Sigmoid colon (tissue), 7 donors: ENCODE data around the gene RBM39. TPM values are rescaled to one million over a fixed set of nuclear protein-coding genes. Genes with fewer than 3 reads are reported as not detected.
"Not testable (repeated sequence)": the region's sequence is repeated elsewhere in the genome, so short reads cannot be mapped to it uniquely, and the experiment has no call there.

Experiments
- DNase-seq: peaks from one replicate; pipeline ENCODE4 v3.0.0-alpha.2; 2019
- H3K27ac ChIP-seq, 4 donors: fragments of 200-600 bp; sonication (generic); one replicate each; pipeline ENCODE4 v1.5.1; 2016 to 2019; ENCODE audit warnings: mild to moderate bottlenecking in 1 of 4
- H3K27me3 ChIP-seq, 3 donors: fragments of 200-600 bp; sonication (generic); one replicate each; pipeline ENCODE4 v1.5.1; 2019; ENCODE audit warnings: mild to moderate bottlenecking in 1 of 3
- H3K36me3 ChIP-seq, 4 donors: fragments of 200-600 bp; sonication (generic); one replicate each; pipeline ENCODE4 v1.5.1; 2016 to 2019
- H3K4me1 ChIP-seq, 4 donors: fragments of 200-600 bp; sonication (generic); one replicate each; pipeline ENCODE4 v1.5.1; 2017 to 2019
- H3K4me3 ChIP-seq, 4 donors: fragments of 200-600 bp; sonication (generic); one replicate each; pipeline ENCODE4 v1.5.1; 2017 to 2019; ENCODE audit warnings: mild to moderate bottlenecking in 2 of 4, moderate library complexity in 1 of 4
- H3K9me3 ChIP-seq, 4 donors: fragments of 200-600 bp in 3 of 4; sonication (generic) in 3 of 4; one replicate each; pipeline versions ENCODE4 v1.5.1 to v1.6.1; 2013 to 2019
- EP300 ChIP-seq, 4 donors: sonication (generic); formaldehyde crosslinking; IDR thresholded peaks; one replicate each; pipeline ENCODE4 v1.6.1; 2017; ENCODE audit warnings: antibody characterized with exemption in 4 of 4
- POLR2A ChIP-seq, 2 donors: fragments of 450-650 bp; IDR thresholded peaks; one replicate each; pipeline ENCODE4 v1.6.1; 2016; ENCODE audit warnings: antibody characterized with exemption in 2 of 2, mild to moderate bottlenecking in 2 of 2, moderate library complexity in 2 of 2
- POLR2AphosphoS5 ChIP-seq, 4 donors: sonication (generic); formaldehyde crosslinking; IDR thresholded peaks; one replicate each; pipeline ENCODE4 v1.6.1; 2017; ENCODE audit warnings: antibody characterized with exemption in 4 of 4
- WGBS, 2 donors: extraction: QIAGEN DNeasy Blood & Tissue Kit; methylation state at CpG; one replicate each; pipeline ENCODE4 v1.1.7; 2013; 5-methylcytosine and 5-hydroxymethylcytosine counted together
- intact Hi-C: fragments of 100-400 bp; cut with DNase I; formaldehyde crosslinking; loops from one replicate; pipeline ENCODE4 v1.15.1; 2023
- polyA plus RNA-seq, 3 donors: library from polyadenylated mRNA; stranded (reverse); fragments of 200-250 nt; gene quantifications; one replicate each; pipeline ENCODE4 v1.2.3, GENCODE V29; 2013
- total RNA-seq, 4 donors: library from RNA; depleted of rRNA; stranded (reverse); fragments of >200 nt; gene quantifications; one replicate each; pipeline ENCODE4 v1.1.0, GENCODE V29; 2016
- TF ChIP-seq, protein P1 (sequence below), 4 experiments: fragments of 450-650 bp in 3 of 4; fragments of 200-600 bp in 1 of 4; IDR thresholded peaks; one replicate each; pipeline ENCODE4 v1.5.1; 2016 to 2019; ENCODE audit warnings: antibody characterized with exemption in 4 of 4, mild to moderate bottlenecking in 3 of 4, moderate library complexity in 2 of 4
- donor health status: healthy with polysubstance abuse.
- donor health status: Bipolar disorder and iron deficiency.
- donor health status: healthy.

RBM39 gene
- total and polyA plus RNA-seq, 7 donors, result 68.2 to 408 (median 281) TPM

DNA sequence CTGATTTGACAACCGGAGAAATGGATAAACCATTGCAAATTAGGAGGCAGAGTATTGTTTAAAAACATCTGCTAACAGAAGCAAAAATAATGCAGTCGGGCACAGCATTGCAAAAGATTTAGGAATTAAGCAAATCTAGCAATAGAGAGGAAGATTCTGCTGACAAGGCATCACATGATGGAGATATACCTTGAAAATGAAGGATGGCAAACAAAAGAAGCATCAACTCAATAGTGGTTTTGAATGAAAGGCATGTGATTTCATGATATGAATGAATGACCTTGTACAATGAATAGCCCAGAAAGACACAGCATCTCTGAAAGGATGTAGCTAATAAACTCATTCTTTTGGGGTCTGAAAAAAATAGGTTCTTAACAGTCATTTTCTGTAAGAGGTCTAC lies 8.6 kb upstream of the RBM39 start:
- H3K4me3 ChIP-seq, result no peak overlapping the region

DNA sequence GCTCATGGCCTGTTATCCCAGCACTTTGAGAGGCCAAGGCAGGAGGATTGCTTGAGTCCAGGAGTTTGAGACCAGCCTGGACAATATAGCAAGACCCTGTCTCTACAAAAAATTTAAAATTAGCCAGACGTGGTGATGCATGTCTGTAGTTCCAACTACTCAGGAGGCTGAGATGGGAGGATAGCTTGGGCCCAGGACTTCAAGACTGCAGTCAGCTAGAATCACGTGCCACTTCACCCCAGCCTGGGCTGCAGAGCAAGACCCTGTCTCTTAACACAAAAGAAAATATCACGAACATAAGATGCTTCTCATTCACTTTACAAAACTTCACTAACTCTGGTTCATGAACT lies 2.4 kb upstream of the RBM39 start:
- DNase-seq, H3K4me3 ChIP-seq, H3K9me3 ChIP-seq, H3K27me3 ChIP-seq: not testable (repeated sequence)
- Histone ChIP-seq H3K27ac (peak overlapping the region; percentile 94 to 98 (median 96)), H3K4me1 (peaks cover 0 to 21% (median 20%) of the 10 kb centered on the region in 4 donors), H3K36me3 (peaks cover 0 to 13% (median 5%) of the 10 kb centered on the region in 4 donors)
- 94 to 96% methylated on average over 3 of the region's 3 CpGs for WGBS, 2 donors
- intact Hi-C loops, result loop anchor here (5.0 kb wide), 2 partner anchors 42 to 208 kb away; partner anchors contain the start of gene SCAND1

More for the DNA sequence above, 8.6 kb upstream of the RBM39 start:
- Histone ChIP-seq H3K27ac (no peak overlapping the region), H3K9me3 (no peaks in the 10 kb centered on the region), H3K36me3 (no peaks in the 10 kb centered on the region), H3K4me1 (no peaks in the 10 kb centered on the region), H3K27me3 (no peaks in the 10 kb centered on the region)
- 84 to 86% methylated on average over 2 of the region's 2 CpGs for WGBS, 2 donors
- no peak for DNase-seq
- TF ChIP-seq, protein P1, sequence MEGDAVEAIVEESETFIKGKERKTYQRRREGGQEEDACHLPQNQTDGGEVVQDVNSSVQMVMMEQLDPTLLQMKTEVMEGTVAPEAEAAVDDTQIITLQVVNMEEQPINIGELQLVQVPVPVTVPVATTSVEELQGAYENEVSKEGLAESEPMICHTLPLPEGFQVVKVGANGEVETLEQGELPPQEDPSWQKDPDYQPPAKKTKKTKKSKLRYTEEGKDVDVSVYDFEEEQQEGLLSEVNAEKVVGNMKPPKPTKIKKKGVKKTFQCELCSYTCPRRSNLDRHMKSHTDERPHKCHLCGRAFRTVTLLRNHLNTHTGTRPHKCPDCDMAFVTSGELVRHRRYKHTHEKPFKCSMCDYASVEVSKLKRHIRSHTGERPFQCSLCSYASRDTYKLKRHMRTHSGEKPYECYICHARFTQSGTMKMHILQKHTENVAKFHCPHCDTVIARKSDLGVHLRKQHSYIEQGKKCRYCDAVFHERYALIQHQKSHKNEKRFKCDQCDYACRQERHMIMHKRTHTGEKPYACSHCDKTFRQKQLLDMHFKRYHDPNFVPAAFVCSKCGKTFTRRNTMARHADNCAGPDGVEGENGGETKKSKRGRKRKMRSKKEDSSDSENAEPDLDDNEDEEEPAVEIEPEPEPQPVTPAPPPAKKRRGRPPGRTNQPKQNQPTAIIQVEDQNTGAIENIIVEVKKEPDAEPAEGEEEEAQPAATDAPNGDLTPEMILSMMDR (IDR thresholded peaks at IDR 0.05), result no peak
- intact Hi-C loops, result no loop called here

DNA sequence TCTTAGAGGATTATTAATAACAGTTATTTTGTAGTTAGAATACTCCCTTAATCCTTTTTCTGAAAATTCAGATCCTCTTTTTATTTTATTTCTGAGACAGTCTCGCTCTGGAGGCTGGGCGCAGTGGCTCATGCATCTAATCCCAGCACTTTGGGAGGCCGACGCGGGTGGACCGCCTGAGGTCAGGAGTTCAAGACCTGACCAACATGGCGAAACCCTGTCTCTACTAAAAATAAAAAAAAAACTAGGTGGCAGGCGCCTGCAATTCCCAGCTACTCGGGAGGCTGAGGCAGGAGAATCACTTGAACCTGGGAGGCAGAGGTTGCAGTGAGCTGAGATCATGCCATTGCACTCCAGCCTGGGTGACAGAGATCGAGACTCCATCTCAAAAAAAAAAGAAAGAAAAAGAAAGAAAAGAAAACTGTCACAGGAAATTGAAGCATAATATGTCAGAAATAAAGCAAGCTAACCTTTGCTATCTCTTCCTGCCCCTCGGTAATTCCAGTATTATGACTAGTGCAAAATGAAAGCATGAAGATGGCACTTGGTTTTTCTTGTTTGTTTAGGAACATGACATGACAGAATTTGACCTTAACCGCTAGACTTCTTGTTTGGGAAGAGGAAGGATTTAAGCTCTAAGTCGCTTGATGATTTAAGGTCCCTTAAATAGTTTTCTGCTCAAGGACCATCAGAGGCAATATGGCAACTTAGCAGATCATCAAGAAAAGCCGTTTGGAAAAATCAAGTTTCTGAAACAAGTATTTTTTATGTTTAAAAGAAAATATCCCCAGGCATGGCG lies 1.8 kb upstream of the RBM39 start:
- no peaks in the 10 kb centered on the region for H3K27me3 ChIP-seq
- no peak for TF ChIP-seq POLR2A (IDR thresholded peaks at IDR 0.05)
- peak in 1 of 4 donors; percentile 27 for TF ChIP-seq POLR2AphosphoS5 (IDR thresholded peaks at IDR 0.05)
- no peaks in the 10 kb centered on the region for H3K9me3 ChIP-seq
- peak; percentile 69 for DNase-seq
- intact Hi-C loops, result loop anchor here (2.0 to 5.0 kb wide), 3 partner anchors 42 to 208 kb away; partner anchors contain the start of gene SCAND1
- peak overlapping the region in 1 of 4 donors; percentile 6 for H3K4me3 ChIP-seq
- peaks cover 0 to 27% (median 26%) of the 10 kb centered on the region in 4 donors for H3K4me1 ChIP-seq
- peak overlapping the region; percentile 94 to 98 (median 96) for H3K27ac ChIP-seq
- 61 to 81% methylated on average over 15 of the region's 15 CpGs for WGBS, 2 donors
- peaks cover 0 to 19% (median 9%) of the 10 kb centered on the region in 4 donors for H3K36me3 ChIP-seq

DNA sequence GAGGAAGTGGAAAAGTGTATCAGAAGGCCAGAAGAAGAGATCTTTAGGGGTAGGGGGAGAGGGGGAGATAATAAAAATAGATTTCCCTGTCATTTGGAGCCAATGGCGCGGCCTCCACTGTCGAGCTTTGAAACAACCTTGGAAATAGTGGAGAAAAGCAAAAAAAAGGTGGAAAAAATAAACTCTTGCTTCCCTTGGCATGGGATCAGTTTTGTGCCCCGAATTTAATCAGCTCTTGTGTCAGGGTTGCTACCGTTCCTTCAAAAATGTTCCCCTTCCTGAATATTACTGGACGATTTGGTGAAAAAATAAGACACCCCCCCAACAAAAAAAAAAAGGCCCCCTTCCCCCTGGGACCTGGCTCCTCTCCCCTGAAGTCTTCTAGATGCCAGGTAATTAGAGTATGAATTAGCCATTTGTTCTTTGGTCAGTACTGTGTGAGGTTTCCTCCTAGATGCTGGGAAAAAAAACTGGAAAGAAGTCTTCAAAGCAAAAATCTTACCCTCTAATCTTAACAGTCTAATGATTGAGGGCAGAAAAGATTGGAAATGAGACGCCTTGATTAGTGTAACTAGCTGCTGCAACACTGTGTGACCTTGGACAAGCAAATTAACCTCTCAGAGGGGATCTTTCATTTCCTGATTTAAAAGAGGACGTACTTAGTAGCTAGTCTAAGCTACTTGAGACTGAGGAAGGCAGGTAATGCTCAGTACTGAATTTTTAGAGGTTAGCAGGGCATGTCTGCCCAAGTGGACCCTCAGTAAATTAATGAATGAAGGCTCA lies 872 bp upstream of the RBM39 start:
- H3K4me3 ChIP-seq, result peak overlapping the region; percentile 49 to 71 (median 60)
- no peak for TF ChIP-seq POLR2A (IDR thresholded peaks at IDR 0.05)
- peak in 2 of 4 donors; percentile 7 to 9 for TF ChIP-seq POLR2AphosphoS5 (IDR thresholded peaks at IDR 0.05)
- H3K9me3 ChIP-seq, result no peaks in the 10 kb centered on the region
- intact Hi-C loops, result loop anchor here (1.0 to 5.0 kb wide), 4 partner anchors 29 to 209 kb away; partner anchors contain the start of genes PHF20 and SCAND1
- H3K27me3 ChIP-seq, result no peaks in the 10 kb centered on the region
- peak overlapping the region; percentile 94 to 98 (median 96) for H3K27ac ChIP-seq
- WGBS, 2 donors, result 0 to 1% methylated on average over 8 of the region's 8 CpGs
- peaks cover 0 to 35% (median 35%) of the 10 kb centered on the region in 4 donors for H3K4me1 ChIP-seq
- DNase-seq, result no peak
- peaks cover under 1 to 28% (median 19%) of the 10 kb centered on the region in 4 donors for H3K36me3 ChIP-seq

DNA sequence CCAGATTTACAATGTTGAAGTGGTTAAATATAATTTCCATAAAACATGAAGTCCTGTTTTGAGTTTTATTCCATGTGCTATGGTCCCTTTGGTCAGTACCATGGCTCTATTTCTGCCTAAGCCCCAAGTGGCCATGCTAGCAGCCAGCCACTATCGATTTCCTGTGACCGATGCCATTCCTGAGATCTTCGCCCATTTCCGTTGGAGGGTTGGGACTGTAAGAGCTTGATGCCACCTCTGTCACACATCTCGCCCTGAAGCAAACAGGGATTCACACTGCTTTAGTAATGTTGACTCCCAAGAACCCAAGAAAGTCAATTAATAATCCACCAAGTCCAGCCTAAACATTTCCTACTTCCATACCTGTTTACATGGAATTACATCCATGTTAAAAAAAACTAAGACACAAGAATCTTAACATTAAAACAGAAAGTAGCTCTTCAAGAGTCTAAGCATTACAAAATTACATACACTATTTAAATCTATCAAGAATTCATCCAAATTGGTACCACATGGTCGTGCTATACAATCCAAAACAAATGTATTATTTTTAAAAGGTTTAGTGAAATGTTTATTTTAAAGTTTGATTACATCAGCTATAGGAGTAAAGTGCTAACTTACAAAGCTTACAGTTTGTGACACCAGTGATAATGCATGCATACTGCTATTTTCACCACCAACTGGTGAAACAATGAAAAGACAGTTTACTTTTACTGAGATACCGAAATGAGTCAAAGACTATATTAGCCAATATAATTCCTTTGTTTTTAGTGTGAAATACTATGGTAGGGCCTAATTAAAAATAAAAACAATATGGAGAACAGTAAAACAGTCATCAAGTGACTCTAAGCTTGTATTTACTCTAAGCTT lies 2.5 kb downstream of the RBM39 start:
- no peak for DNase-seq
- Histone ChIP-seq H3K27ac (peak overlapping the region; percentile 1 to 97 (median 95)), H3K4me3 (peak overlapping the region; percentile 2 to 76 (median 68)), H3K27me3 (no peaks in the 10 kb centered on the region), H3K9me3 (no peaks in the 10 kb centered on the region), H3K4me1 (peaks cover 0 to 66% (median 65%) of the 10 kb centered on the region in 4 donors), H3K36me3 (peaks cover 12 to 62% (median 42%) of the 10 kb centered on the region in 4 donors)
- WGBS, 2 donors, result 59 to 61% methylated on average over 7 of the region's 7 CpGs
- intact Hi-C loops, result loop anchor here (1.0 to 5.0 kb wide), 5 partner anchors 15 to 213 kb away; partner anchors contain the start of gene SCAND1
- TF ChIP-seq POLR2AphosphoS5 (IDR thresholded peaks at IDR 0.05) (no peak), POLR2A (IDR thresholded peaks at IDR 0.05) (no peak), EP300 (IDR thresholded peaks at IDR 0.05) (no peak)
- TF ChIP-seq, protein P1 (IDR thresholded peaks at IDR 0.05), result no peak
